H1 (cell line): ENCODE data around the gene COL25A1.

Experiments used
- POLR2A ChIP-seq, 2 experiments: IDR thresholded peaks; 1 replicate in 1 of 2; 2 replicates in 1 of 2; pipeline ENCODE4 v1.6.1; 2011; ENCODE audit warnings: low read depth in 2 of 2, low read length in 2 of 2, mild to moderate bottlenecking in 2 of 2; ENCODE audit errors: control extremely low read depth in 1 of 2
- SP2 ChIP-seq: IDR thresholded peaks from 2 replicates; pipeline ENCODE4 v1.6.1; 2012; ENCODE audit warnings: mild to moderate bottlenecking, low read length, inconsistent platforms

- TF ChIP-seq POLR2A (IDR thresholded peaks at IDR 0.05; ENCODE audit: control extremely low read depth in 1 of 2, low read depth in 2 of 2, low read length in 2 of 2) (no peak), SP2 (no peak)
Observed at GRCh38 chr4:109009909-109010308, 292.5 kb downstream of the COL25A1 start.
